Colonic mucosa (tissue), 4 donors: ENCODE results near the gene ENC1. TPM values are rescaled to one million over a fixed set of nuclear protein-coding genes. Genes with fewer than 3 reads are reported as not detected.
A peak's percentile ranks its signal among the peaks of the same experiment; 100 is the strongest.

Source experiments
- DNase-seq: peaks from one replicate; pipeline ENCODE4 v3.0.0-alpha.2; 2020
- H3K27ac ChIP-seq: fragments of 200-600 bp; one replicate; pipeline ENCODE4 v1.8.0; 2021
- H3K27me3 ChIP-seq: fragments of 200-600 bp; one replicate; pipeline ENCODE4 v1.8.0; 2021
- H3K36me3 ChIP-seq: fragments of 200-600 bp; one replicate; pipeline ENCODE4 v1.8.0; 2021
- H3K4me1 ChIP-seq: fragments of 200-600 bp; one replicate; pipeline ENCODE4 v1.8.0; 2021; ENCODE audit warnings: mild to moderate bottlenecking
- H3K4me3 ChIP-seq: fragments of 200-600 bp; one replicate; pipeline ENCODE4 v1.8.0; 2021
- H3K9ac ChIP-seq, 2 donors: one replicate each; pipeline ENCODE4 v1.7.0; 2013; ENCODE audit warnings: control low read depth in 2 of 2, low read depth in 2 of 2, low read length in 2 of 2
- H3K9me3 ChIP-seq: fragments of 200-600 bp; one replicate; pipeline ENCODE4 v1.8.0; 2021
- intact Hi-C: fragments of 100-400 bp; cut with DNase I; formaldehyde crosslinking; loops from one replicate; pipeline ENCODE4 v1.14.1; 2022
- total RNA-seq, 2 donors: library from RNA; stranded (reverse); fragmentation: NEBNext Ultra II Directional in 1 of 2; extraction: Animal tissue kit (Norgen Biotek cat#: 25700) in 1 of 2; gene quantifications; one replicate each; pipeline ENCODE4 v1.2.1, GENCODE V29; 2021
- TF ChIP-seq, protein P1 (sequence below): fragments of 200-600 bp; IDR thresholded peaks from one replicate; pipeline ENCODE4 v1.8.0; 2022; ENCODE audit warnings: antibody characterized with exemption, mild to moderate bottlenecking
- donor health status: healthy.
- donor health status: DM: no; HTN: no; CAD: no.
- donor health status: DM: no; HTN: no; CAD: no.

ENC1 gene
- total RNA-seq, 2 donors from 2014 or later, result 18.9 to 26.6 TPM

- TF ChIP-seq, protein P1, sequence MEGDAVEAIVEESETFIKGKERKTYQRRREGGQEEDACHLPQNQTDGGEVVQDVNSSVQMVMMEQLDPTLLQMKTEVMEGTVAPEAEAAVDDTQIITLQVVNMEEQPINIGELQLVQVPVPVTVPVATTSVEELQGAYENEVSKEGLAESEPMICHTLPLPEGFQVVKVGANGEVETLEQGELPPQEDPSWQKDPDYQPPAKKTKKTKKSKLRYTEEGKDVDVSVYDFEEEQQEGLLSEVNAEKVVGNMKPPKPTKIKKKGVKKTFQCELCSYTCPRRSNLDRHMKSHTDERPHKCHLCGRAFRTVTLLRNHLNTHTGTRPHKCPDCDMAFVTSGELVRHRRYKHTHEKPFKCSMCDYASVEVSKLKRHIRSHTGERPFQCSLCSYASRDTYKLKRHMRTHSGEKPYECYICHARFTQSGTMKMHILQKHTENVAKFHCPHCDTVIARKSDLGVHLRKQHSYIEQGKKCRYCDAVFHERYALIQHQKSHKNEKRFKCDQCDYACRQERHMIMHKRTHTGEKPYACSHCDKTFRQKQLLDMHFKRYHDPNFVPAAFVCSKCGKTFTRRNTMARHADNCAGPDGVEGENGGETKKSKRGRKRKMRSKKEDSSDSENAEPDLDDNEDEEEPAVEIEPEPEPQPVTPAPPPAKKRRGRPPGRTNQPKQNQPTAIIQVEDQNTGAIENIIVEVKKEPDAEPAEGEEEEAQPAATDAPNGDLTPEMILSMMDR, result no peak
- Histone ChIP-seq H3K9ac (no peak overlapping the region), H3K36me3 (no peaks in the 10 kb centered on the region), H3K4me3 (no peak overlapping the region), H3K9me3 (no peaks in the 10 kb centered on the region), H3K4me1 (peaks cover 6% of the 10 kb centered on the region), H3K27me3 (no peaks in the 10 kb centered on the region), H3K27ac (no peak overlapping the region)
- no peak for DNase-seq
- intact Hi-C loops, result no loop called here
Measured at GRCh38 chr5:74627646-74628279, 12.8 kb downstream of the ENC1 start.

DNA sequence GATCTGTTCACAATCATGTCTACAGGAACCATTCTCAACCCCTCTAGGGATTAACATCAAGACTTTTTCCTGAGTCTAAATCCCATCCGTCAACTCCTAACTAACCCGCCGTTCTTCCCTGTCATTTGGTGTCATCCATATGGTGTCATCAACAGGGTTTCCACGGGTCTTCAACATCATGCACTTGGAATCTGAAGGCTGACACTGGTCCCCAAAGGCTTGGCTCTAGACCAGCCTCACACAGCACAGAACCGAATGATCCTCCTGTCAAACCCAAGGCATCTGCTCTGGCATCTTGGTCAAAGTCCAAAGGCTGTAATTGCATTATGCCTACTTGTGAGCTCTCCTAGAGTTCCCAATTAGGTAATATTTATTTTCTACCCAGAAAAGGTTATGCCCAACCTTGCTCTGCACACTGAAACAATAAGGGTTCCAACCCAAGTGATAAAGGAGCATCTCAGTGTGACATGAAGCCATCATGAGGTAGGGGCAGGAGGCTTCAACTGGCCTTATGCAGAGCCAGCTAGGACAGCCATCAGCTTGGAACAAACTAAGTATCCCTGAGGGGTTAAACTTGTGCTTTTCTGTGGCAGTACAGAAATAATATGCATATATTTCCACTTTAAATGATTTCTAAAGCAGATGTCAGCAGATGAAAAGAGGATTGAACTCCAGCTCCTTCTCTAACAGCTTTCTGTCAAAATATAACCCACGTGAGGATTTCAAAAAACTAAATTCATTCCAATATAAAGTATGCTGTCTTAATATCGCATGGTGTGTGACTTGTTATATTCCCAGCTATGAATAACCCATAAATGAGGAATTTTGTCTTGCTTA, 13.9 kb downstream of the ENC1 start:
- Histone ChIP-seq H3K36me3 (no peaks in the 10 kb centered on the region), H3K4me3 (no peak overlapping the region), H3K4me1 (no peaks in the 10 kb centered on the region), H3K9ac (no peak overlapping the region), H3K9me3 (no peaks in the 10 kb centered on the region), H3K27me3 (no peaks in the 10 kb centered on the region), H3K27ac (no peak overlapping the region)
- intact Hi-C loops, result no loop called here
- TF ChIP-seq, protein P1, result no peak
- peak; percentile 49 for DNase-seq

- no peaks in the 10 kb centered on the region for H3K4me1 ChIP-seq
- H3K4me3 ChIP-seq, result no peak overlapping the region
- no peak overlapping the region for H3K9ac ChIP-seq
- intact Hi-C loops, result no loop called here
- no peaks in the 10 kb centered on the region for H3K27me3 ChIP-seq
- no peak for DNase-seq
- H3K9me3 ChIP-seq, result no peaks in the 10 kb centered on the region
- H3K36me3 ChIP-seq, result no peaks in the 10 kb centered on the region
- H3K27ac ChIP-seq, result no peak overlapping the region
- TF ChIP-seq, protein P1, result no peak
Measured at GRCh38 chr5:74625742-74626241, 14.7 kb downstream of the ENC1 start.

DNA sequence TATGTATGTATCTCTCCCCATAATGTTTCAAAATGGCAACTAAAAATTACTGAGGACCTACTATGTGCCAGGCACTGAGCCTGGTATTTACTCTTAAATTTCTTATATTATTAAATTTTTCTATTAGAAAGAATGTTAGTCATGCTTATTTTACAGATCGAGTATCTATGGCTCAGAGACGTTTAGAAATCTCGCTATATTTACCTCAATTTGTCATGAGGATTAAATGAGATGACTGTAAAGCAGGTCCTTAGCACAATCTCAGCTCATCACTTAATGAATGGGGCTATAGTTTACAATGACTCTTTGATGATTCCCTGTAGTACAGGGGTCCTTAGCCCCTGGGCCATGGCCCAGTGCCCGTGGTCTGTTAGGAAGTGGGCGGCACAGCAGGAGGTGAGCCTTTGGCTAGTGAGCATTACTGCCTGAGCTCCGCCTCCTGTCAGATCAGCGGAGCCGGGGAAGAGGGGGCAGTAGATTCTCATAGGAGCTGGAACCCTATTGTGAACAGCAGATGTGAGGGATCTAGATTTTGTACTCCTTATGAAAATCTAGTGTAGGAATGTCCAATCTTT, 15.5 kb downstream of the ENC1 start:
- no peaks in the 10 kb centered on the region for H3K27me3 ChIP-seq
- H3K27ac ChIP-seq, result no peak overlapping the region
- intact Hi-C loops, result no loop called here
- no peak overlapping the region for H3K9ac ChIP-seq
- H3K4me3 ChIP-seq, result no peak overlapping the region
- no peaks in the 10 kb centered on the region for H3K9me3 ChIP-seq
- no peaks in the 10 kb centered on the region for H3K4me1 ChIP-seq
- no peaks in the 10 kb centered on the region for H3K36me3 ChIP-seq
- TF ChIP-seq, protein P1, result no peak
- no peak for DNase-seq

DNA sequence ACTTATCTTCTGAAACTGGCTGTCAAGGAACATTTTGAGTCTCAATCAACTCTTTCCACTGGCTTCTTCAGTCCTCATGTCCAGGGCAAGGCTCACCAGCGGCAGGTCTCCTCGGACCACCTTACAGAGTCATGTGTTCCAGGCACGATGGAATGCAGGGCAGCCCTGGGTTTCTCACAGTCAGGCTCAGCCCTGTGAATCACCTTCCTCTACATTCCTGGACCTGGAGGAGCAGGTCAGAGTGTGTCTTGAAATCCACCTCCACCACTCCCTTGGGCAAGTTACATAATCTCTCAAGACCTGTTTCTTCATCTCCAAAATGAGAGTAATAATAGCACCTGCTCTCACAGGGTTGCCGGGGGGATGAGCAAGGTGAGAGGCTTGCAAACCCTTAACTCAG, 16.0 kb downstream of the ENC1 start:
- Histone ChIP-seq H3K27me3 (no peaks in the 10 kb centered on the region), H3K9me3 (no peaks in the 10 kb centered on the region), H3K36me3 (no peaks in the 10 kb centered on the region), H3K27ac (no peak overlapping the region), H3K9ac (no peak overlapping the region), H3K4me3 (no peak overlapping the region), H3K4me1 (no peaks in the 10 kb centered on the region)
- no peak for DNase-seq
- TF ChIP-seq, protein P1, result no peak
- intact Hi-C loops, result no loop called here
